HCT116 (cell line): Measurements from ENCODE around the gene CNTFR. TPM values are rescaled to one million over a fixed set of nuclear protein-coding genes. Genes with fewer than 3 reads are reported as not detected.

ENCODE experiments used
- ATAC-seq: fragments of 200-7000 bp; cut with Tn5 transposase; 2 replicates; pipeline ENCODE4 v1.9.1; 2020; ENCODE audit warnings: mild to moderate bottlenecking, moderate library complexity
- BruUV-seq: library from RNA; stranded (reverse); fragments of 400-500 nt; replicated peaks from 2 replicates; lab custom pipeline; 2021; lab: Mats Ljungman, UMichigan
- CTCF ChIA-PET: fragments of 300-600 bp; sonication (Branson Sonifier 250); formaldehyde crosslinking; loops from one replicate; lab custom pipeline; 2021; ENCODE audit warnings: antibody characterized with exemption; lab: Charles Lee
- POLR2A ChIA-PET: fragments of 300-600, 350-600 bp; sonication (Branson Sonifier 250); formaldehyde crosslinking; loops from one replicate; lab custom pipeline; 2021; ENCODE audit warnings: antibody characterized with exemption; lab: Charles Lee
- RAD21 ChIA-PET, 2 experiments: fragments of 300-600 bp; sonication (Branson Sonifier 250); formaldehyde crosslinking; loops; one replicate each; lab custom pipeline; 2023; ENCODE audit warnings: low total read pairs in 2 of 2; ENCODE audit not compliant: uncharacterized antibody in 2 of 2, unreplicated experiment in 2 of 2, low non-redundant PET in 1 of 2; lab: Charles Lee
- DNase-seq: peaks from one replicate; pipeline ENCODE4 v3.0.0-alpha.2; 2010; ENCODE audit warnings: low read depth, low spot score
- H2AFZ ChIP-seq: fragments of 200-600 bp; shearing (Covaris generic), sonication (generic); 2 replicates; pipeline ENCODE4 v1.6.1; 2017; ENCODE audit warnings: low read depth, mixed run types, mixed read lengths, antibody characterized with exemption, low read length; ENCODE audit not compliant: poor library complexity, severe bottlenecking
- H3K27ac ChIP-seq: 2 replicates; pipeline ENCODE4 v1.5.1; 2012; ENCODE audit warnings: low read depth, low read length
- H3K27me3 ChIP-seq: fragments of 200-600 bp; sonication (generic); 2 replicates; pipeline ENCODE4 v1.6.1; 2016; ENCODE audit warnings: mixed run types, low read length, mixed read lengths; ENCODE audit not compliant: insufficient read depth
- H3K36me3 ChIP-seq, 2 experiments: fragments of 200-500 bp in 1 of 2; fragments of 200-600 bp in 1 of 2; sonication (Bioruptor generic) in 1 of 2; sonication (generic) in 1 of 2; 2 replicates each; pipeline versions ENCODE4 v1.5.1 to v1.6.1; 2014 to 2016; ENCODE audit warnings: low read length in 2 of 2, inconsistent platforms in 1 of 2, mixed read lengths in 1 of 2, mixed run types in 1 of 2; ENCODE audit not compliant: insufficient read depth in 2 of 2, control insufficient read depth in 1 of 2
- H3K4me1 ChIP-seq, 2 experiments: fragments of 200-600 bp in 1 of 2; sonication (generic) in 1 of 2; 2 replicates each; pipeline versions ENCODE4 v1.5.1 to v1.6.1; 2012 to 2017; ENCODE audit warnings: low read length in 2 of 2, inconsistent platforms in 1 of 2, mild to moderate bottlenecking in 1 of 2, mixed read lengths in 1 of 2, mixed run types in 1 of 2, moderate library complexity in 1 of 2; ENCODE audit not compliant: insufficient read depth in 2 of 2, control insufficient read depth in 1 of 2
- H3K4me2 ChIP-seq: fragments of 200-600 bp; sonication (generic); 2 replicates; pipeline ENCODE4 v1.6.1; 2017; ENCODE audit warnings: mixed run types, low read length, mixed read lengths
- H3K4me3 ChIP-seq, 2 experiments: fragments of 200-600 bp in 1 of 2; sonication (generic) in 1 of 2; replicated peaks in 1 of 2; 2 replicates each; pipeline ENCODE4 v1.5.1; 2011 to 2016; ENCODE audit warnings: low read length in 2 of 2, control low read depth in 1 of 2, low read depth in 1 of 2, mild to moderate bottlenecking in 1 of 2, mixed read lengths in 1 of 2, mixed run types in 1 of 2
- H3K79me2 ChIP-seq: fragments of 200-600 bp; sonication (generic); 2 replicates; pipeline ENCODE4 v1.6.1; 2017; ENCODE audit warnings: mild to moderate bottlenecking, mixed run types, low read length, moderate library complexity, mixed read lengths; ENCODE audit not compliant: insufficient read depth
- H3K9ac ChIP-seq: fragments of 200-600 bp; sonication (generic); 2 replicates; pipeline ENCODE4 v1.6.1; 2016; ENCODE audit warnings: low read length, mixed read lengths
- H3K9me2 ChIP-seq: fragments of 200-600 bp; sonication (generic), shearing (Covaris generic); 2 replicates; pipeline ENCODE4 v1.6.1; 2017; ENCODE audit warnings: mixed run types, mild to moderate bottlenecking, moderate library complexity; ENCODE audit not compliant: insufficient read depth
- H3K9me3 ChIP-seq, 2 experiments: fragments of 200-500 bp in 1 of 2; fragments of 200-600 bp in 1 of 2; sonication (Bioruptor generic) in 1 of 2; sonication (generic) in 1 of 2; 2 replicates each; pipeline ENCODE4 v1.6.1; 2014 to 2017; ENCODE audit warnings: low read length in 2 of 2, mixed read lengths in 2 of 2, inconsistent platforms in 1 of 2, low read depth in 1 of 2, mild to moderate bottlenecking in 1 of 2, mixed run types in 1 of 2, moderate library complexity in 1 of 2; ENCODE audit not compliant: control insufficient read depth in 1 of 2, insufficient read depth in 1 of 2
- H4K20me1 ChIP-seq: fragments of 200-600 bp; sonication (generic), shearing (Covaris generic); 2 replicates; pipeline ENCODE4 v1.6.1; 2017; ENCODE audit warnings: mixed run types, mild to moderate bottlenecking, moderate library complexity; ENCODE audit not compliant: insufficient read depth
- CEBPB ChIP-seq: IDR thresholded peaks from 2 replicates; pipeline ENCODE4 v1.6.1; 2012; ENCODE audit warnings: low read depth
- EGR1 ChIP-seq: IDR thresholded peaks from 2 replicates; pipeline ENCODE4 v1.6.1; 2012; ENCODE audit warnings: low read depth
- TCF7L2 ChIP-seq: IDR thresholded peaks from 2 replicates; pipeline ENCODE4 v1.7.0; 2011; ENCODE audit warnings: borderline replicate concordance, inconsistent platforms; ENCODE audit not compliant: insufficient read depth, insufficient read length; ENCODE audit errors: extremely low read depth
- YY1 ChIP-seq: IDR thresholded peaks from 2 replicates; pipeline ENCODE4 v1.6.1; 2011; ENCODE audit warnings: low read length, low read depth, moderate library complexity, mild to moderate bottlenecking; ENCODE audit not compliant: insufficient replicate concordance; ENCODE audit errors: extremely low read depth
- ZFX ChIP-seq: fragments of 450-650 bp; IDR thresholded peaks from 2 replicates; pipeline ENCODE4 v1.6.1; 2017
- intact Hi-C: fragments of 100-400 bp; cut with micrococcal nuclease; formaldehyde crosslinking; loops from 2 replicates; pipeline ENCODE4 v1.10.0; 2022
- total RNA-seq: library from RNA; stranded (reverse); gene quantifications from one replicate; pipeline ENCODE4 v1.2.1, GENCODE V29; 2021; ENCODE audit not compliant: unreplicated experiment

The CNTFR gene
- total RNA-seq, 1 experiment from 2014 or later: not detected

GRCh38 chr9:34508951-34509350 lies 80.6 kb downstream of the CNTFR start:
- H4K20me1 ChIP-seq: no peaks in the 10 kb centered on the region
- no peak overlapping the region for H3K27ac ChIP-seq
- no peak overlapping the region for H2AFZ ChIP-seq
- no peaks in the 10 kb centered on the region for H3K79me2 ChIP-seq
- DNase-seq (no peak), ATAC-seq (no peak)
- H3K9me2 ChIP-seq: no peaks in the 10 kb centered on the region
- ChIA-PET POLR2A (no interaction called here), CTCF (no interaction called here), RAD21 (no interaction called here)
- H3K9me3 ChIP-seq: no peaks in the 10 kb centered on the region
- no peak for TF ChIP-seq ZFX
- no peak for TF ChIP-seq EGR1
- no peaks in the 10 kb centered on the region for H3K36me3 ChIP-seq
- peaks cover 3 to 5% of the 10 kb centered on the region in 2 experiments; a peak in 2 of 4 replicates for H3K4me1 ChIP-seq
- H3K27me3 ChIP-seq: no peaks in the 10 kb centered on the region
- no peak overlapping the region for H3K9ac ChIP-seq
- no peak overlapping the region for H3K4me3 ChIP-seq
- no peak overlapping the region for H3K4me2 ChIP-seq
- BruUV-seq: no TSS peak
- intact Hi-C loops: no loop called here

GRCh38 chr9:34508463-34508862 lies 81.1 kb downstream of the CNTFR start:
- ChIA-PET RAD21 (no interaction called here), CTCF (no interaction called here), POLR2A (no interaction called here)
- no peaks in the 10 kb centered on the region for H3K79me2 ChIP-seq
- no peak overlapping the region for H3K4me2 ChIP-seq
- no peak for TF ChIP-seq ZFX
- no peak for TF ChIP-seq TCF7L2
- TF ChIP-seq YY1: no peak
- TF ChIP-seq CEBPB: no peak
- BruUV-seq: no TSS peak
- intact Hi-C loops: no loop called here
- H3K27ac ChIP-seq: no peak overlapping the region
- H4K20me1 ChIP-seq: no peaks in the 10 kb centered on the region
- no peak overlapping the region for H3K4me3 ChIP-seq
- H3K9me2 ChIP-seq: no peaks in the 10 kb centered on the region
- H3K9ac ChIP-seq: no peak overlapping the region
- H3K9me3 ChIP-seq: no peaks in the 10 kb centered on the region
- no peak for ATAC-seq
- no peak overlapping the region for H2AFZ ChIP-seq
- no peaks in the 10 kb centered on the region for H3K27me3 ChIP-seq
- H3K36me3 ChIP-seq: no peaks in the 10 kb centered on the region
- no peak for DNase-seq
- H3K4me1 ChIP-seq: peaks cover under 1 to 3% of the 10 kb centered on the region in 2 experiments; a peak in 2 of 4 replicates
